ENCODE measurements around the gene SHANK2. TPM values are rescaled to one million over a fixed set of nuclear protein-coding genes. Genes with fewer than 3 reads are reported as not detected.

SHANK2 gene
- total RNA-seq, 4 donors from 2014 or later: 26.2 to 95.5 (median 45.1) TPM

GRCh38 chr11:71298761-71299181, 46.4 kb upstream of the SHANK2 start:
- in situ Hi-C loops (cut with MboI; ENCODE audit: low pct_ligation_motif_present in 1 of 4, low pct_unique_long_range_greater_than_20kb in 1 of 4, low sequenced_read_pairs in 3 of 4): no loop called here
- WGBS, 2 donors (ENCODE audit: low coverage in 1 of 2): 89 to 100% methylated on average over 2 to 14 of the region's 14 CpGs
- TF ChIP-seq CTCF (IDR thresholded peaks at IDR 0.05): no peak
- no peak for TF ChIP-seq EP300 (IDR thresholded peaks at IDR 0.05; ENCODE audit: low read depth)
- TF ChIP-seq POLR2A (IDR thresholded peaks at IDR 0.05): no peak
- no peak for TF ChIP-seq POLR2AphosphoS5 (IDR thresholded peaks at IDR 0.05)
- H3K27ac ChIP-seq: no peak overlapping the region
- intact Hi-C loops (cut with DNase I; ENCODE audit: low total_unique reads): no loop called here
- no peaks in the 10 kb centered on the region for H3K9me3 ChIP-seq
- H3K36me3 ChIP-seq: no peaks in the 10 kb centered on the region
- no peak overlapping the region for H3K4me3 ChIP-seq
- no peaks in the 10 kb centered on the region for H3K27me3 ChIP-seq
- H3K4me1 ChIP-seq: no peaks in the 10 kb centered on the region
- no peak for DNase-seq

- H3K27me3 ChIP-seq: no peaks in the 10 kb centered on the region
- no peaks in the 10 kb centered on the region for H3K9me3 ChIP-seq
- H3K4me1 ChIP-seq: no peaks in the 10 kb centered on the region
- in situ Hi-C loops (cut with MboI; ENCODE audit: low pct_ligation_motif_present in 1 of 4, low pct_unique_long_range_greater_than_20kb in 1 of 4, low sequenced_read_pairs in 3 of 4): no loop called here
- H3K27ac ChIP-seq: no peak overlapping the region
- DNase-seq: no peak
- no peak overlapping the region for H3K4me3 ChIP-seq
- intact Hi-C loops (cut with DNase I; ENCODE audit: low total_unique reads): no loop called here
- TF ChIP-seq EP300 (IDR thresholded peaks at IDR 0.05; ENCODE audit: low read depth) (no peak), CTCF (IDR thresholded peaks at IDR 0.05) (no peak), POLR2AphosphoS5 (IDR thresholded peaks at IDR 0.05) (no peak), POLR2A (IDR thresholded peaks at IDR 0.05) (no peak)
- H3K36me3 ChIP-seq: no peaks in the 10 kb centered on the region
- WGBS, 2 donors (ENCODE audit: low coverage in 1 of 2): 89% methylated on average over 8 of the region's 8 CpGs; no CpG with 5 or more reads in 1 of the 2 donors
Measured at GRCh38 chr11:71298016-71298550, 45.7 kb upstream of the SHANK2 start.

GRCh38 chr11:71294846-71295600, 42.6 kb upstream of the SHANK2 start:
- Histone ChIP-seq H3K4me3 (no peak overlapping the region), H3K9me3 (peaks cover 8 to 9% of the 10 kb centered on the region in 2 donors), H3K27ac (no peak overlapping the region), H3K36me3 (no peaks in the 10 kb centered on the region), H3K4me1 (no peaks in the 10 kb centered on the region), H3K27me3 (no peaks in the 10 kb centered on the region)
- TF ChIP-seq EP300 (IDR thresholded peaks at IDR 0.05; ENCODE audit: low read depth) (no peak), POLR2AphosphoS5 (IDR thresholded peaks at IDR 0.05) (no peak), POLR2A (IDR thresholded peaks at IDR 0.05) (no peak), CTCF (IDR thresholded peaks at IDR 0.05) (no peak)
- no peak for DNase-seq
- 90% methylated on average over 9 of the region's 9 CpGs; no CpG with 5 or more reads in 1 of the 2 donors for WGBS, 2 donors (ENCODE audit: low coverage in 1 of 2)
- intact Hi-C loops (cut with DNase I; ENCODE audit: low total_unique reads): no loop called here
- in situ Hi-C loops (cut with MboI; ENCODE audit: low pct_ligation_motif_present in 1 of 4, low pct_unique_long_range_greater_than_20kb in 1 of 4, low sequenced_read_pairs in 3 of 4): no loop called here

GRCh38 chr11:71293961-71294782, 41.8 kb upstream of the SHANK2 start:
- H3K27me3 ChIP-seq: no peaks in the 10 kb centered on the region

More at GRCh38 chr11:71293961-71294782, 41.8 kb upstream of the SHANK2 start:
- WGBS, 2 donors (ENCODE audit: low coverage in 1 of 2): 74% methylated on average over 3 of the region's 3 CpGs; no CpG with 5 or more reads in 1 of the 2 donors
- in situ Hi-C loops (cut with MboI; ENCODE audit: low pct_ligation_motif_present in 1 of 4, low pct_unique_long_range_greater_than_20kb in 1 of 4, low sequenced_read_pairs in 3 of 4): no loop called here
- no peak overlapping the region for H3K4me3 ChIP-seq
- TF ChIP-seq POLR2A (IDR thresholded peaks at IDR 0.05) (no peak), POLR2AphosphoS5 (IDR thresholded peaks at IDR 0.05) (no peak), EP300 (IDR thresholded peaks at IDR 0.05; ENCODE audit: low read depth) (no peak), CTCF (IDR thresholded peaks at IDR 0.05) (no peak)
- H3K4me1 ChIP-seq: no peaks in the 10 kb centered on the region
- H3K36me3 ChIP-seq: no peaks in the 10 kb centered on the region
- no peak for DNase-seq
- peaks cover 9 to 14% of the 10 kb centered on the region in 2 donors for H3K9me3 ChIP-seq
- intact Hi-C loops (cut with DNase I; ENCODE audit: low total_unique reads): no loop called here
- H3K27ac ChIP-seq: no peak overlapping the region
